Nephron progenitor cell (in vitro differentiated cells): ENCODE data around the gene TMPRSS9.
"Not testable (repeated sequence)": the region's sequence is repeated elsewhere in the genome, so short reads cannot be mapped to it uniquely, and the experiment has no call there.

ENCODE experiments used
- DNase-seq: peaks from one replicate; pipeline ENCODE4 v3.0.0; 2021
- H3K27ac Mint-ChIP-seq: 2 replicates; pipeline ENCODE4 v1.8.0; 2021; ENCODE audit warnings: mild to moderate bottlenecking, moderate library complexity, mixed read lengths
- H3K27me3 Mint-ChIP-seq: 2 replicates; pipeline ENCODE4 v1.8.0; 2021; ENCODE audit warnings: mild to moderate bottlenecking, low read depth, mixed read lengths; ENCODE audit not compliant: poor library complexity
- H3K36me3 Mint-ChIP-seq: 2 replicates; pipeline ENCODE4 v1.8.0; 2021; ENCODE audit warnings: low read depth, mixed read lengths
- H3K4me1 Mint-ChIP-seq: 2 replicates; pipeline ENCODE4 v1.8.0; 2021; ENCODE audit warnings: mixed read lengths
- H3K4me3 Mint-ChIP-seq: 2 replicates; pipeline ENCODE4 v1.8.0; 2021; ENCODE audit warnings: mild to moderate bottlenecking, moderate library complexity, mixed read lengths
- H3K9me3 Mint-ChIP-seq: 2 replicates; pipeline ENCODE4 v1.8.0; 2021; ENCODE audit warnings: mild to moderate bottlenecking, moderate library complexity, mixed read lengths
- CTCF ChIP-seq: fragments of 200-600 bp; sonication (generic); IDR thresholded peaks from 2 replicates; pipeline ENCODE4 v1.5.0; 2021; ENCODE audit warnings: antibody characterized with exemption

Gene TMPRSS9

GRCh38 chr19:2345794-2346663 is 14.0 kb upstream of the TMPRSS9 start:
- DNase-seq: no peak
- TF ChIP-seq CTCF: no peak
- Mint-ChIP-seq H3K27me3 (no peaks in the 10 kb centered on the region), H3K27ac (no peak overlapping the region), H3K4me1 (peaks cover 5% of the 10 kb centered on the region), H3K36me3 (peaks cover 6% of the 10 kb centered on the region), H3K9me3 (no peaks in the 10 kb centered on the region), H3K4me3 (no peak overlapping the region)

- not testable (repeated sequence) for H3K4me3 Mint-ChIP-seq, H3K36me3 Mint-ChIP-seq, H3K27ac Mint-ChIP-seq
Measured at GRCh38 chr19:2349818-2350217, 10.2 kb upstream of the TMPRSS9 start.

GRCh38 chr19:2350656-2351055 is 9.4 kb upstream of the TMPRSS9 start:
- Mint-ChIP-seq H3K4me3 (no peak overlapping the region), H3K9me3 (no peaks in the 10 kb centered on the region), H3K27me3 (no peaks in the 10 kb centered on the region), H3K4me1 (peaks cover 4% of the 10 kb centered on the region), H3K36me3 (peaks cover 4% of the 10 kb centered on the region), H3K27ac (no peak overlapping the region)
- no peak for DNase-seq
- no peak for TF ChIP-seq CTCF

More at GRCh38 chr19:2349818-2350217, 10.2 kb upstream of the TMPRSS9 start:
- H3K9me3 Mint-ChIP-seq, H3K27me3 Mint-ChIP-seq, H3K4me1 Mint-ChIP-seq, DNase-seq: not testable (repeated sequence)

GRCh38 chr19:2351591-2351990 is 8.5 kb upstream of the TMPRSS9 start:
- Mint-ChIP-seq H3K27me3 (no peaks in the 10 kb centered on the region), H3K27ac (no peak overlapping the region), H3K9me3 (no peaks in the 10 kb centered on the region), H3K36me3 (no peaks in the 10 kb centered on the region), H3K4me1 (no peaks in the 10 kb centered on the region), H3K4me3 (no peak overlapping the region)
- no peak for DNase-seq
- TF ChIP-seq CTCF: no peak

- H3K27me3 Mint-ChIP-seq: no peaks in the 10 kb centered on the region
- no peaks in the 10 kb centered on the region for H3K9me3 Mint-ChIP-seq
- H3K36me3 Mint-ChIP-seq: no peaks in the 10 kb centered on the region
- TF ChIP-seq CTCF: no peak
- H3K27ac Mint-ChIP-seq: no peak overlapping the region
- no peaks in the 10 kb centered on the region for H3K4me1 Mint-ChIP-seq
- H3K4me3 Mint-ChIP-seq: no peak overlapping the region
- DNase-seq: no peak
Measured at GRCh38 chr19:2352121-2352520, 7.9 kb upstream of the TMPRSS9 start.

- Mint-ChIP-seq H3K27ac (no peak overlapping the region), H3K27me3 (peaks cover 4% of the 10 kb centered on the region), H3K4me1 (no peaks in the 10 kb centered on the region), H3K4me3 (no peak overlapping the region), H3K36me3 (no peaks in the 10 kb centered on the region), H3K9me3 (no peaks in the 10 kb centered on the region)
- TF ChIP-seq CTCF: no peak
- DNase-seq: peak; percentile 48
Measured at GRCh38 chr19:2353159-2353886, 6.7 kb upstream of the TMPRSS9 start.
